ENCODE results near the gene FAHD1.

Gene FAHD1

DNA sequence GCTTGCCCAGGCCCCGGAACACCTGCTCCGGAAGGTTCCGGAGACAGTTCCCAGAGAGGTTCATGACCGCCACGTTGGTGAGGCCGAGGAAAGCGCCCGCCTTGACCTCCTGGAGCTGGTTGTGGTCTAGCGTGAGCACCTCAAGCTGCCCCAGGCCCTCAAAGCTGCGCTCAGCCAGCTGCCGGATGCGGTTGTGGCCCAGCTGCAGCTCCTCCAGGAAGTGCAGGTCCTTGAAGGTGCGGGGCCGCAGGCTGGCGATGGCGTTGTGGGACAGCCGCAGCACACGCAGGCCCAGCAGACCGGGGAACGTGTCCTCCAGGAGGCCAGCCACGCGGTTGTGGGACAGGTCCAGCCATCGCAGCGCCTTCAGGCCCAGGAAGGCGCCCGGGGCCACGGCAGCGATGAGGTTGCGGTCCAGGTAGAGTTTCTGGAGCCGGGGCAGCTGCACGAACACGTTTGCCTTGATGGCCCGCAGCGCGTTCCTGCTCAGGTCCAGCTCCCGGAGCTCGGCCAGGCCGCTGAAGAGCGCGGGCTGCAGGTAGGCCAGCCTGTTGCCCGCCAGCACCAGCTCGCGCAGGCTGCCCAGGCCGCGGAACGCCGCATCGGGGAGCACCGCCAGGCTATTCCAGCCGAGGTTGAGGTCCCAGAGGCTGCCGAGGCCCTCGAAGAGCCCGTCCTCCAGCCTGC is 35.6 kb upstream of the FAHD1 start:
- Histone ChIP-seq H3K18ac (ENCODE audit: low read length) (no peak overlapping the region), H4K8ac (ENCODE audit: low read depth, low read length) (no peak overlapping the region), H2BK120ac (ENCODE audit: insufficient read depth, low read length, poor library complexity) (no peak overlapping the region), H3K14ac (ENCODE audit: low read length) (no peak overlapping the region), H3K27ac (ENCODE audit: low read depth, low read length) (no peak overlapping the region), H3K9me3 (ENCODE audit: insufficient read depth, low read depth, low read length) (no peaks in the 10 kb centered on the region), H3K4me1 (ENCODE audit: control insufficient read depth in 1 of 2, insufficient read depth in 2 of 2, low read length in 2 of 2) (no peaks in the 10 kb centered on the region), H2AK5ac (ENCODE audit: low read length) (no peak overlapping the region), H3K4ac (ENCODE audit: low read depth, low read length) (no peak overlapping the region), H3K36me3 (ENCODE audit: control insufficient read depth in 1 of 2, insufficient read depth in 2 of 2, low read length in 2 of 2) (peaks cover 51 to 56% of the 10 kb centered on the region in 2 experiments), H3K4me3 (ENCODE audit: low read depth, low read length) (no peak overlapping the region), H3K79me1 (ENCODE audit: low read length) (no peaks in the 10 kb centered on the region), H3K9ac (ENCODE audit: low read length) (no peak overlapping the region), H3K79me2 (ENCODE audit: control insufficient read depth, insufficient read depth, low read length, poor library complexity) (no peaks in the 10 kb centered on the region), H4K91ac (ENCODE audit: low read depth, low read length) (no peak overlapping the region), H3K23ac (ENCODE audit: low read length) (no peak overlapping the region), H2BK5ac (ENCODE audit: low read depth, low read length, poor library complexity) (no peak overlapping the region), H4K12ac (ENCODE audit: low read depth, low read length) (no peak overlapping the region), H2BK12ac (ENCODE audit: low read length) (no peak overlapping the region), H3K27me3 (ENCODE audit: insufficient read depth, low read length) (no peaks in the 10 kb centered on the region), H2AFZ (ENCODE audit: insufficient read depth, low read length, poor library complexity) (no peak overlapping the region), H3K4me2 (ENCODE audit: low read length) (no peak overlapping the region)
- no CpG with 5 or more reads among the region's 53 CpGs for WGBS (ENCODE audit: extremely low coverage, insufficient coverage, insufficient read length)
- no peak for DNase-seq

- Histone ChIP-seq H3K4me3 (ENCODE audit: low read depth, low read length) (no peak overlapping the region), H3K27ac (ENCODE audit: low read depth, low read length) (no peak overlapping the region), H2BK12ac (ENCODE audit: low read length) (no peak overlapping the region), H3K14ac (ENCODE audit: low read length) (no peak overlapping the region), H2AK5ac (ENCODE audit: low read length) (no peak overlapping the region), H3K4me2 (ENCODE audit: low read length) (no peak overlapping the region), H3K9ac (ENCODE audit: low read length) (no peak overlapping the region), H4K8ac (ENCODE audit: low read depth, low read length) (no peak overlapping the region), H3K18ac (ENCODE audit: low read length) (no peak overlapping the region), H3K79me2 (ENCODE audit: control insufficient read depth, insufficient read depth, low read length, poor library complexity) (no peaks in the 10 kb centered on the region), H3K23ac (ENCODE audit: low read length) (no peak overlapping the region), H3K27me3 (ENCODE audit: insufficient read depth, low read length) (no peaks in the 10 kb centered on the region), H2BK120ac (ENCODE audit: insufficient read depth, low read length, poor library complexity) (no peak overlapping the region), H4K12ac (ENCODE audit: low read depth, low read length) (no peak overlapping the region), H3K4me1 (ENCODE audit: control insufficient read depth in 1 of 2, insufficient read depth in 2 of 2, low read length in 2 of 2) (no peaks in the 10 kb centered on the region), H3K4ac (ENCODE audit: low read depth, low read length) (no peak overlapping the region), H3K9me3 (ENCODE audit: insufficient read depth, low read depth, low read length) (no peaks in the 10 kb centered on the region), H4K91ac (ENCODE audit: low read depth, low read length) (no peak overlapping the region), H2BK5ac (ENCODE audit: low read depth, low read length, poor library complexity) (no peak overlapping the region), H3K79me1 (ENCODE audit: low read length) (no peaks in the 10 kb centered on the region), H2AFZ (ENCODE audit: insufficient read depth, low read length, poor library complexity) (no peak overlapping the region), H3K36me3 (ENCODE audit: control insufficient read depth in 1 of 2, insufficient read depth in 2 of 2, low read length in 2 of 2) (peaks cover 43 to 48% of the 10 kb centered on the region in 2 experiments)
- WGBS (ENCODE audit: extremely low coverage, insufficient coverage, insufficient read length), result no CpG with 5 or more reads among the region's 59 CpGs
- no peak for DNase-seq
Measured at GRCh38 chr16:1791943-1792812, 34.8 kb upstream of the FAHD1 start.

DNA sequence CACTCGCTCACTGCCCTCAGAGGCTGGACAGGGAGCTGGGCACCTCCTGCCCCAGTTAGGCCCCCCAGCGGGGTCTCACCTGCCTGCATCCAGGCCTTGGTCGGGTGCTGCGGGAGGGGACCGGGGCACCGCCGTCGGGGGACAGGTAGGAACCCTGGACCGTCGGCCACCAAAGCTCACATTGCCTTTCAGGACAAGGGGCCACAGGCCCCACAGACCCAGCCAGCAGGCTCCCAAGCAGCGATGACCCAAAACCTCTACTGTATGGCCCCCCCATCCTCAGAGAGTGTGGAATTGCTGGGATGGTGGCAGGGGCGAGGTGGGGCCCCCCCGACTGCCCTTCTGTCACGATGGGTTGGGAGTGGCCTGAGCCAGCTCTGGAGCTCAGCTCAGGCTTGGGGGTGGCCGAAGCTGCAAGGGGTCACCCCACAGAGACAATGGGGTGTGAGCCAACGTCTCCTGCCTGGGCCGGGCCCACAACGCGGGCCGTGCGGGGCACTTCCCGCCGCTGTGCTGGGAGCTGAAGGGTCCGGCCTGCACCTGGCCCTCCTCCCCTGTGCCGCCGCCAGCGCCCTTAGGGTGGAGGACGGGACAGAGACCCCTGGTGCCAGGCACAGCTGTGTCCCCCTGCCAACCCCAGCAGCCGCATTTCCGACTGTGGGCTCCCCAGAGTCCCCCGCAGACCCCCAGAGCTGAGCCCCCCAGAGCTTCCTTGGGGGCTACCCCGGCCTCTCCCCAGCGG is 34.0 kb upstream of the FAHD1 start:
- no peak overlapping the region for H3K4me3 ChIP-seq (ENCODE audit: low read depth, low read length)
- no peak for DNase-seq
- no peak overlapping the region for H3K27ac ChIP-seq (ENCODE audit: low read depth, low read length)
- H2BK5ac ChIP-seq (ENCODE audit: low read depth, low read length, poor library complexity), result no peak overlapping the region
- H3K18ac ChIP-seq (ENCODE audit: low read length), result no peak overlapping the region
- H3K9me3 ChIP-seq (ENCODE audit: insufficient read depth, low read depth, low read length), result peaks cover 2% of the 10 kb centered on the region
- H3K27me3 ChIP-seq (ENCODE audit: insufficient read depth, low read length), result no peaks in the 10 kb centered on the region
- H3K4me1 ChIP-seq (ENCODE audit: control insufficient read depth in 1 of 2, insufficient read depth in 2 of 2, low read length in 2 of 2), result no peaks in the 10 kb centered on the region
- no peak overlapping the region for H4K91ac ChIP-seq (ENCODE audit: low read depth, low read length)
- H3K36me3 ChIP-seq (ENCODE audit: control insufficient read depth in 1 of 2, insufficient read depth in 2 of 2, low read length in 2 of 2), result peaks cover 35 to 40% of the 10 kb centered on the region in 2 experiments
- no peak overlapping the region for H2BK120ac ChIP-seq (ENCODE audit: insufficient read depth, low read length, poor library complexity)
- H3K9ac ChIP-seq (ENCODE audit: low read length), result no peak overlapping the region
- H4K8ac ChIP-seq (ENCODE audit: low read depth, low read length), result no peak overlapping the region
- no peak overlapping the region for H4K12ac ChIP-seq (ENCODE audit: low read depth, low read length)
- no peaks in the 10 kb centered on the region for H3K79me1 ChIP-seq (ENCODE audit: low read length)
- H3K23ac ChIP-seq (ENCODE audit: low read length), result no peak overlapping the region
- no peak overlapping the region for H3K14ac ChIP-seq (ENCODE audit: low read length)
- no CpG with 5 or more reads among the region's 33 CpGs for WGBS (ENCODE audit: extremely low coverage, insufficient coverage, insufficient read length)
- no peak overlapping the region for H3K4me2 ChIP-seq (ENCODE audit: low read length)
- no peak overlapping the region for H2AFZ ChIP-seq (ENCODE audit: insufficient read depth, low read length, poor library complexity)
- H3K79me2 ChIP-seq (ENCODE audit: control insufficient read depth, insufficient read depth, low read length, poor library complexity), result no peaks in the 10 kb centered on the region
- no peak overlapping the region for H2AK5ac ChIP-seq (ENCODE audit: low read length)
- no peak overlapping the region for H3K4ac ChIP-seq (ENCODE audit: low read depth, low read length)
- H2BK12ac ChIP-seq (ENCODE audit: low read length), result no peak overlapping the region

- Histone ChIP-seq H3K4me1 (ENCODE audit: control insufficient read depth in 1 of 2, insufficient read depth in 2 of 2, low read length in 2 of 2) (no peaks in the 10 kb centered on the region), H4K12ac (ENCODE audit: low read depth, low read length) (no peak within 1 kb of the TSS), H3K27ac (ENCODE audit: low read depth, low read length) (no peak within 1 kb of the TSS), H2BK120ac (ENCODE audit: insufficient read depth, low read length, poor library complexity) (no peak within 1 kb of the TSS), H3K18ac (ENCODE audit: low read length) (no peak within 1 kb of the TSS), H4K91ac (ENCODE audit: low read depth, low read length) (no peak within 1 kb of the TSS), H3K9me3 (ENCODE audit: insufficient read depth, low read depth, low read length) (peaks cover 5% of the 10 kb centered on the region), H3K4me2 (ENCODE audit: low read length) (no peak within 1 kb of the TSS), H3K9ac (ENCODE audit: low read length) (no peak within 1 kb of the TSS), H3K79me2 (ENCODE audit: control insufficient read depth, insufficient read depth, low read length, poor library complexity) (no peaks in the 10 kb centered on the region), H2BK5ac (ENCODE audit: low read depth, low read length, poor library complexity) (no peak within 1 kb of the TSS), H3K23ac (ENCODE audit: low read length) (no peak within 1 kb of the TSS), H2BK12ac (ENCODE audit: low read length) (no peak within 1 kb of the TSS), H3K27me3 (ENCODE audit: insufficient read depth, low read length) (no peaks in the 10 kb centered on the region), H3K4me3 (ENCODE audit: low read depth, low read length) (no peak within 1 kb of the TSS), H2AK5ac (ENCODE audit: low read length) (no peak within 1 kb of the TSS), H3K36me3 (ENCODE audit: control insufficient read depth in 1 of 2, insufficient read depth in 2 of 2, low read length in 2 of 2) (peaks cover 28 to 33% of the 10 kb centered on the region in 2 experiments), H2AFZ (ENCODE audit: insufficient read depth, low read length, poor library complexity) (no peak within 1 kb of the TSS), H4K8ac (ENCODE audit: low read depth, low read length) (no peak within 1 kb of the TSS), H3K79me1 (ENCODE audit: low read length) (no peaks in the 10 kb centered on the region), H3K14ac (ENCODE audit: low read length) (no peak within 1 kb of the TSS), H3K4ac (ENCODE audit: low read depth, low read length) (no peak within 1 kb of the TSS)
- no peak for DNase-seq
- WGBS (ENCODE audit: extremely low coverage, insufficient coverage, insufficient read length), result no CpG with 5 or more reads among the region's 28 CpGs
Measured at GRCh38 chr16:1793578-1794220, 33.3 kb upstream of the FAHD1 start, which contains the start of gene IGFALS. Gene IGFALS (minus strand): TSS chr16:1793705. CDS start chr16:1793652, 53 bp downstream.

Data from trophoblast cell (in vitro differentiated cells and primary cell).